Activated CD8-positive, alpha-beta memory T cell treated with anti-CD3 and anti-CD28 coated beads, Interleukin-2, amount 50 U/mL, for 48 hours (primary cell): ENCODE measurements around the gene VAV3.
"Not testable (repeated sequence)": the region's sequence is repeated elsewhere in the genome, so short reads cannot be mapped to it uniquely, and the experiment has no call there.

Source experiments
- DNase-seq: peaks from one replicate; pipeline ENCODE4 v3.0.0-alpha.2; 2020

VAV3 gene

GRCh38 chr1:107965110-107965991, at the start of gene VAV3:
TSS of gene VAV3 (minus strand) at chr1:107965180. CDS start at chr1:107964869, 311 bp downstream.
- DNase-seq, result peak; percentile 88

- DNase-seq, result no peak
These were observed 47.6 kb upstream of the VAV3 start for GRCh38 chr1:108012553-108012952.

GRCh38 chr1:108011295-108011694, 46.3 kb upstream of the VAV3 start:
- no peak for DNase-seq

- no peak for DNase-seq
These were observed 45.6 kb upstream of the VAV3 start for GRCh38 chr1:108010581-108010980.

GRCh38 chr1:108009603-108010195, 44.7 kb upstream of the VAV3 start:
- DNase-seq, result no peak

GRCh38 chr1:108007531-108007930, 42.6 kb upstream of the VAV3 start:
- DNase-seq, result no peak

- no peak for DNase-seq
These were observed 42.1 kb upstream of the VAV3 start for GRCh38 chr1:108007070-108007469.

- DNase-seq, result not testable (repeated sequence)
These were observed 39.9 kb upstream of the VAV3 start for GRCh38 chr1:108004919-108005318.

GRCh38 chr1:108000620-108001111, 35.7 kb upstream of the VAV3 start:
- DNase-seq, result no peak

GRCh38 chr1:108000184-108000583, 35.2 kb upstream of the VAV3 start:
- no peak for DNase-seq

- no peak for DNase-seq
These were observed 32.9 kb upstream of the VAV3 start for GRCh38 chr1:107997866-107998265.

GRCh38 chr1:107993920-107994319, 28.9 kb upstream of the VAV3 start:
- no peak for DNase-seq

- no peak for DNase-seq
These were observed 27.4 kb upstream of the VAV3 start for GRCh38 chr1:107992347-107992746.

GRCh38 chr1:107991371-107992066, 26.5 kb upstream of the VAV3 start:
- DNase-seq, result no peak

- no peak for DNase-seq
These were observed 25.6 kb upstream of the VAV3 start for GRCh38 chr1:107990606-107991005.

- no peak for DNase-seq
These were observed 16.3 kb upstream of the VAV3 start for GRCh38 chr1:107981277-107981676.

- no peak for DNase-seq
These were observed 14.9 kb upstream of the VAV3 start for GRCh38 chr1:107979926-107980325.

GRCh38 chr1:107979088-107979487, 14.1 kb upstream of the VAV3 start:
- no peak for DNase-seq

GRCh38 chr1:107976836-107977235, 11.9 kb upstream of the VAV3 start:
- DNase-seq, result no peak

- no peak for DNase-seq
These were observed 11.5 kb upstream of the VAV3 start for GRCh38 chr1:107976431-107976830.

- no peak for DNase-seq
These were observed 10.9 kb upstream of the VAV3 start for GRCh38 chr1:107975851-107976250.

- no peak for DNase-seq
These were observed 9.1 kb upstream of the VAV3 start for GRCh38 chr1:107974090-107974489.

GRCh38 chr1:107972391-107973180, 7.6 kb upstream of the VAV3 start:
- no peak for DNase-seq
